ENCODE data around the gene ASF1B.

GRCh38 chr19:14168259-14168972 lies 32.0 kb upstream of the ASF1B start:
- TF ChIP-seq CTCF (IDR thresholded peaks at IDR 0.05) (no peak), POLR2A (IDR thresholded peaks at IDR 0.05) (no peak)
